A549 (cell line): Measurements from ENCODE around the gene CCDC7. TPM values are rescaled to one million over a fixed set of nuclear protein-coding genes. Genes with fewer than 3 reads are reported as not detected.
A peak's percentile ranks its signal among the peaks of the same experiment; 100 is the strongest.

Experiments
- ATAC-seq, 2 experiments: fragments of 200-7000 bp in 1 of 2; fragments of >200 bp in 1 of 2; cut with Nextera tagmentation in 1 of 2; cut with Tn5 transposase in 1 of 2; 3 replicates each; pipeline versions ENCODE4 v1.8.0 to v1.9.1; 2018 to 2020; ENCODE audit warnings: mild to moderate bottlenecking in 1 of 2, moderate library complexity in 1 of 2
- CTCF ChIA-PET: fragments of 300-600 bp; sonication (Branson Sonifier 250); formaldehyde crosslinking; extraction: SDS; loops from one replicate; lab custom pipeline; 2021; ENCODE audit warnings: antibody characterized with exemption, inconsistent platforms; lab: Yijun Ruan, JAX
- POLR2A ChIA-PET: fragments of 350-600 bp; formaldehyde crosslinking; extraction: SDS; loops from one replicate; lab custom pipeline; 2021; ENCODE audit warnings: antibody characterized with exemption, inconsistent platforms; lab: Yijun Ruan, JAX
- DNase-seq, 2 experiments: peaks; one replicate each; pipeline versions ENCODE4 v3.0.0 to v3.0.0-alpha.2; 2011 to 2016; ENCODE audit warnings: low read depth in 1 of 2, low spot score in 1 of 2
- FAIRE-seq: peaks from 2 replicates; lab custom pipeline; 2011; peaks lifted over from hg19 to GRCh38; lab: Jason Lieb, UNC
- H3K27ac ChIP-seq, 2 experiments: fragments of >200 bp; sonication (Bioruptor Twin); formaldehyde crosslinking; 3 replicates each; pipeline ENCODE4 v1.5.1; 2016 to 2017
- H3K4me1 ChIP-seq: fragments of >200 bp; sonication (Bioruptor Twin); formaldehyde crosslinking; 3 replicates; pipeline ENCODE4 v1.6.1; 2016
- H3K4me2 ChIP-seq: fragments of >200 bp; sonication (Bioruptor Twin); formaldehyde crosslinking; 3 replicates; pipeline ENCODE4 v1.6.1; 2016
- H3K4me3 ChIP-seq: fragments of >200 bp; sonication (Bioruptor Twin); formaldehyde crosslinking; 3 replicates; pipeline ENCODE4 v1.5.1; 2016
- H3K9me3 ChIP-seq: fragments of >200 bp; sonication (Bioruptor Twin); formaldehyde crosslinking; 3 replicates; pipeline ENCODE4 v1.6.1; 2016
- CBX8 ChIP-seq: fragments of 200-600 bp; sonication (generic); IDR thresholded peaks from 2 replicates; pipeline ENCODE4 v1.6.1; 2016
- CHD2 ChIP-seq: fragments of 150-350 bp; IDR thresholded peaks from 2 replicates; pipeline ENCODE4 v1.6.1; 2014; ENCODE audit warnings: low read length; ENCODE audit not compliant: partially characterized antibody
- CHD4 ChIP-seq: fragments of 200-600 bp; sonication (generic); IDR thresholded peaks from 2 replicates; pipeline ENCODE4 v1.6.1; 2016; ENCODE audit warnings: antibody characterized with exemption, mild to moderate bottlenecking, borderline replicate concordance
- EHF ChIP-seq: fragments of 250-450 bp; sonication (Bioruptor Pico); IDR thresholded peaks from 2 replicates; pipeline ENCODE4 v1.5.0; 2020; ENCODE audit warnings: mild to moderate bottlenecking
- EHMT2 ChIP-seq: fragments of 200-600 bp; sonication (generic); IDR thresholded peaks from 2 replicates; pipeline ENCODE4 v1.6.1; 2016; ENCODE audit warnings: antibody characterized with exemption, low read depth, mild to moderate bottlenecking, moderate library complexity
- FOSL2 ChIP-seq, 2 experiments: fragments of 450-650 bp in 1 of 2; fragments of >200 bp in 1 of 2; sonication (Bioruptor Twin) in 1 of 2; formaldehyde crosslinking; IDR thresholded peaks; 2 replicates each; pipeline versions ENCODE4 v1.5.0 to v1.6.1; 2016 to 2020; ENCODE audit warnings: mild to moderate bottlenecking in 1 of 2, moderate library complexity in 1 of 2
- HDAC2 ChIP-seq: fragments of 200-600 bp; sonication (generic); IDR thresholded peaks from 2 replicates; pipeline ENCODE4 v1.6.1; 2016
- HOXA7 ChIP-seq: fragments of 250-450 bp; sonication (Bioruptor Pico); IDR thresholded peaks from 2 replicates; pipeline ENCODE4 v1.5.0; 2020; ENCODE audit warnings: mild to moderate bottlenecking, moderate library complexity
- HOXB5 ChIP-seq: fragments of 250-450 bp; sonication (Bioruptor Pico); IDR thresholded peaks from 2 replicates; pipeline ENCODE4 v1.5.0; 2020; ENCODE audit warnings: mild to moderate bottlenecking, moderate library complexity
- MAFK ChIP-seq: fragments of 450-650 bp; IDR thresholded peaks from 2 replicates; pipeline ENCODE4 v1.6.1; 2014; ENCODE audit not compliant: partially characterized antibody
- MAZ ChIP-seq: fragments of 150-350 bp; IDR thresholded peaks from 2 replicates; pipeline ENCODE4 v1.6.1; 2014; ENCODE audit warnings: antibody characterized with exemption, low read depth, low read length, borderline replicate concordance
- NPAS2 ChIP-seq: fragments of 250-450 bp; sonication (Bioruptor Pico); IDR thresholded peaks from 2 replicates; pipeline ENCODE4 v1.8.0; 2022; ENCODE audit warnings: mild to moderate bottlenecking, moderate library complexity, borderline replicate concordance
- POLR2A ChIP-seq: IDR thresholded peaks from 2 replicates; pipeline ENCODE4 v1.6.1; 2012; ENCODE audit warnings: mild to moderate bottlenecking, low read length
- RNF2 ChIP-seq: fragments of 200-600 bp; sonication (generic); IDR thresholded peaks from 2 replicates; pipeline ENCODE4 v1.6.1; 2016; ENCODE audit warnings: low read depth, mild to moderate bottlenecking, antibody characterized with exemption, moderate library complexity, borderline replicate concordance
- ZC3H11A ChIP-seq: fragments of 450-650 bp; IDR thresholded peaks from 2 replicates; pipeline ENCODE4 v1.6.1; 2014; ENCODE audit warnings: antibody characterized with exemption, mild to moderate bottlenecking
- WGBS: methylation state at CpG from one replicate; pipeline ENCODE4 v1.1.6; 2017; ENCODE audit errors: missing lambda C conversion rate; 5-methylcytosine and 5-hydroxymethylcytosine counted together
- polyA plus RNA-seq, 4 experiments: library from polyadenylated mRNA; depleted of rRNA in 3 of 4; stranded (reverse); fragments of >200 nt; fragmentation: RNase III in 1 of 4; extraction: RNeasy Plus Mini Kit Qiagen cat#74134 plus additional on column Dnase treatment in 1 of 4; gene quantifications; 2 replicates in 3 of 4; 3 replicates in 1 of 4; pipeline ENCODE4 v1.2.3, GENCODE V29; 2011 to 2017
- TF ChIP-seq, protein P1 (sequence below): fragments of 250-450 bp; sonication (Bioruptor Pico); IDR thresholded peaks from 2 replicates; pipeline ENCODE4 v1.5.0; 2021; ENCODE audit warnings: mild to moderate bottlenecking, moderate library complexity, borderline replicate concordance
- TF ChIP-seq, protein P2 (sequence below): IDR thresholded peaks from 2 replicates; pipeline ENCODE4 v1.6.1; 2012
- TF ChIP-seq, protein P3 (sequence below): IDR thresholded peaks from 2 replicates; pipeline ENCODE4 v1.6.1; 2012

CCDC7 gene
- polyA plus RNA-seq, 2 of the 4 experiments (the other 2 are of a cell fraction), result 1.2 to 2.9 TPM

DNA sequence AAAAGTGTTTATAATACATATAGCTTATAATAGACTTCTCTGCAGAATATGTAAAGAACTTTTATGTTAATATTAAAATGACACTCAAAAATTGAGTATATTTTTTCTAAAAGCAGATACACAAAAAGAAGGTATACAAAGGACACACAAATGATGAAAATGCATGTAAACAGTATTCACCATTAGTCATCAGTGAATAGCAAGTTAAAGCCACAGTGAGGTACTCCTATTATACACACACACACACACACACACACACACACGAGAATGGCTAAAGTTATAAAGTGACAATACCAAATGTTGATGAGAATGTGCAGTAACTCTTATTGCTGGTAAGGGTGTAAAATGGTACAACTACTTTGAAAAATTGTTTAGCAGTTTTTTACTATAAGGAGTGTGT is 419.2 kb downstream of the CCDC7 start:
- TF ChIP-seq, protein P1, sequence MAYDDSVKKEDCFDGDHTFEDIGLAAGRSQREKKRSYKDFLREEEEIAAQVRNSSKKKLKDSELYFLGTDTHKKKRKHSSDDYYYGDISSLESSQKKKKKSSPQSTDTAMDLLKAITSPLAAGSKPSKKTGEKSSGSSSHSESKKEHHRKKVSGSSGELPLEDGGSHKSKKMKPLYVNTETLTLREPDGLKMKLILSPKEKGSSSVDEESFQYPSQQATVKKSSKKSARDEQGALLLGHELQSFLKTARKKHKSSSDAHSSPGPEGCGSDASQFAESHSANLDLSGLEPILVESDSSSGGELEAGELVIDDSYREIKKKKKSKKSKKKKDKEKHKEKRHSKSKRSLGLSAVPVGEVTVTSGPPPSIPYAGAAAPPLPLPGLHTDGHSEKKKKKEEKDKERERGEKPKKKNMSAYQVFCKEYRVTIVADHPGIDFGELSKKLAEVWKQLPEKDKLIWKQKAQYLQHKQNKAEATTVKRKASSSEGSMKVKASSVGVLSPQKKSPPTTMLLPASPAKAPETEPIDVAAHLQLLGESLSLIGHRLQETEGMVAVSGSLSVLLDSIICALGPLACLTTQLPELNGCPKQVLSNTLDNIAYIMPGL (CRISPR knock-in tag), result no peak
- TF ChIP-seq ZC3H11A (no peak), CBX8 (no peak), POLR2A (no peak), RNF2 (no peak)
- WGBS, result 68% methylated on average over 1 of the region's 1 CpG
- Histone ChIP-seq H3K4me2 (no peak overlapping the region), H3K4me1 (no peaks in the 10 kb centered on the region), H3K4me3 (no peak overlapping the region), H3K27ac (no peak overlapping the region), H3K9me3 (no peaks in the 10 kb centered on the region)
- ChIA-PET POLR2A (no interaction called here), CTCF (interaction anchor here (0.6 kb wide), 2 partner anchors 56 to 421 kb away, joined by 3 to 5 read pairs; no protein-coding TSS in a partner anchor)
- DNase-seq (no peak), FAIRE-seq (no peak), ATAC-seq (no peak)

GRCh38 chr10:32877915-32878314 is 432.0 kb downstream of the CCDC7 start:
- ChIA-PET POLR2A (no interaction called here), CTCF (interaction anchor here (1.3 kb wide), 1 partner anchor 15 kb away, joined by 3 read pairs; no protein-coding TSS in a partner anchor)
- no peaks in the 10 kb centered on the region for H3K4me1 ChIP-seq
- DNase-seq, result no peak
- TF ChIP-seq, protein P2, sequence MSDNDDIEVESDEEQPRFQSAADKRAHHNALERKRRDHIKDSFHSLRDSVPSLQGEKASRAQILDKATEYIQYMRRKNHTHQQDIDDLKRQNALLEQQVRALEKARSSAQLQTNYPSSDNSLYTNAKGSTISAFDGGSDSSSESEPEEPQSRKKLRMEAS, result no peak
- TF ChIP-seq NPAS2 (CRISPR knock-in tag), result no peak
- TF ChIP-seq, protein P1 (CRISPR knock-in tag), result no peak
- no peak for TF ChIP-seq HOXA7 (CRISPR knock-in tag)
- no peak for TF ChIP-seq FOSL2 (IDR thresholded peaks at IDR 0.05)
- TF ChIP-seq FOSL2 (CRISPR knock-in tag; IDR thresholded peaks at IDR 0.05), result peak; percentile 36
- TF ChIP-seq CHD4, result no peak
- no peak for TF ChIP-seq HDAC2
- TF ChIP-seq MAFK, result peak; percentile 77
- no peak for FAIRE-seq
- no peak for ATAC-seq
- H3K9me3 ChIP-seq, result peaks cover 17% of the 10 kb centered on the region
- no peak overlapping the region for H3K4me3 ChIP-seq
- no peak overlapping the region for H3K27ac ChIP-seq
- H3K4me2 ChIP-seq, result no peak overlapping the region

DNA sequence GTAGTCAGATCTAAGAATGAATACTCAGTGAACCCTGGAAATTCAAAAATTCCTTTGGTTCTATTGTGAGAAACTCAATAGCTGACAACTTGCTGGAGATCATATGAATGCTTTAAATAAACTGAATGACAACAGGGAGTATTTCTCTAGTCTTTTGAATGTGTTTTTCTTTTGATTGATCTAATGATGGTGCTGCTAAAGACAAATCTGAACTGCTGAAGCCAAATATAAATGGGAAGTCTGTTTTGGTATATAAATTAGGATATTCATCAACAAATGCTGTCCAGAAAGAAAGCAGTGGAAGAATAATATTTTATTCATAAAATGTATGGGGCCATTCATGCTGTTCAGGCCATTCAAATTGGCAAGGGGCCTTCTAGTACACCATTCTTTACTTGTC is 432.7 kb downstream of the CCDC7 start:
- Histone ChIP-seq H3K9me3 (peaks cover 12% of the 10 kb centered on the region), H3K4me1 (no peaks in the 10 kb centered on the region), H3K4me2 (no peak overlapping the region), H3K4me3 (no peak overlapping the region), H3K27ac (no peak overlapping the region)
- no peak for TF ChIP-seq CHD2
- no peak for TF ChIP-seq HOXB5 (CRISPR knock-in tag)
- no peak for TF ChIP-seq FOSL2 (IDR thresholded peaks at IDR 0.05)
- no peak for TF ChIP-seq FOSL2 (CRISPR knock-in tag; IDR thresholded peaks at IDR 0.05)
- TF ChIP-seq, protein P3, sequence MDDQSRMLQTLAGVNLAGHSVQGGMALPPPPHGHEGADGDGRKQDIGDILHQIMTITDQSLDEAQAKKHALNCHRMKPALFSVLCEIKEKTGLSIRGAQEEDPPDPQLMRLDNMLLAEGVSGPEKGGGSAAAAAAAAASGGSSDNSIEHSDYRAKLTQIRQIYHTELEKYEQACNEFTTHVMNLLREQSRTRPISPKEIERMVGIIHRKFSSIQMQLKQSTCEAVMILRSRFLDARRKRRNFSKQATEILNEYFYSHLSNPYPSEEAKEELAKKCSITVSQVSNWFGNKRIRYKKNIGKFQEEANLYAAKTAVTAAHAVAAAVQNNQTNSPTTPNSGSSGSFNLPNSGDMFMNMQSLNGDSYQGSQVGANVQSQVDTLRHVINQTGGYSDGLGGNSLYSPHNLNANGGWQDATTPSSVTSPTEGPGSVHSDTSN, result no peak
- TF ChIP-seq EHF (CRISPR knock-in tag), result no peak
- no peak for TF ChIP-seq CHD4
- TF ChIP-seq EHMT2, result no peak
- TF ChIP-seq MAZ, result no peak
- TF ChIP-seq, protein P2, result no peak
- DNase-seq (no peak), ATAC-seq (no peak), FAIRE-seq (no peak)
- ChIA-PET POLR2A (no interaction called here), CTCF (interaction anchor here (1.3 kb wide), 1 partner anchor 15 kb away, joined by 3 read pairs; no protein-coding TSS in a partner anchor)
